DMS114 treated with DMSO at 0.1 percent for 48 hours (cell line): ENCODE results near the gene TEDC1.

Experiments
- DNase-seq: peaks from one replicate; lab custom pipeline; 2025; ENCODE audit not compliant: unreplicated experiment; lab: John Stamatoyannopoulos, UW

The TEDC1 gene

GRCh38 chr14:105490572-105491365 is at the start of gene TEDC1:
TEDC1 (plus strand) TSS chr14:105491246; CDS start chr14:105491376, 130 bp downstream.
- DNase-seq: peak; percentile 98

DNA sequence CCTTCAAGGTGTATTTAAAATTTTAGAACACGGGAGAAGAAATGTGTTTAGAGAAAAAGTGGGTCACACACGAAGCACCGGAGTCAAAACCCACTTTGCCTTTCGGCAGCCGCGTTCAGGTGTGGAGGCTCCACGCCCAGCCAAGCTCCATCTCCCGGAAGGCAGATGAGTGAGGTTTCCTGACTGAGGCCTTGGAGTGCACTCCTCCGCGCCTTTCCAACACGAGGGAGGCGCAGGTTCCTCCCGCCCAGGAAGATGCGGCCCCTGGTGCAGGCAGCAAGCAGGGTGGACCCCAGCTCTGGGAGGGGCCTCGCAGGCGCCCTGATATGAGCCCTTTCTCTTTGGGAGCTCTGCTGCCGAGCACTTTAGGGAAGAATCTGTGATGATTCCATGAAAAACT is 48.9 kb upstream of the TEDC1 start:
- DNase-seq: no peak

GRCh38 chr14:105442834-105443233 is 48.2 kb upstream of the TEDC1 start:
- no peak for DNase-seq

- DNase-seq: no peak
These were observed 46.2 kb upstream of the TEDC1 start for GRCh38 chr14:105444859-105445258.

- no peak for DNase-seq
These were observed 45.8 kb upstream of the TEDC1 start for GRCh38 chr14:105445290-105445689.

- DNase-seq: no peak
These were observed 44.9 kb upstream of the TEDC1 start for GRCh38 chr14:105445901-105446845.

- no peak for DNase-seq
These were observed 44.1 kb upstream of the TEDC1 start for GRCh38 chr14:105446971-105447370.

- DNase-seq: no peak
These were observed 43.1 kb upstream of the TEDC1 start for GRCh38 chr14:105447651-105448640.

DNA sequence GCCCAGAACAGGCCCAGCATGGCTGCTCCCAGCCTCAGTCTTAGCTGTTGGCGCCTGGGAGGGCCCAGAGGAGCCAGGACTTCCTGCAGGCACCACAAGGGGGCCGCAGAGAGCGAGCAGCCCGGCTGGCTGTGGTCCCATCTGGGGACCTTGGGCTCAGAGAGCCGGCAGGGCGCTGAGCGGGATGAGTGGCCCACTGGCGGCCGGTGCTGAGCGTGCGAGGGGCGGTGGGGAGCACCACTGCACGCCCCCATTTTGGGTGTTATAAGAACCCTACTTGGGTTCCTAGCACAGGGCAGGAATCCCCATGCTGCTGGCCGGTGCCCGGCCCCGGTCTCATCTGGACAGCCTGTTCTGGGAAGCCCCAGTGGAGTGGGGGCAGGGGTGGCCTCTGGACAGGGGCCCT is 42.3 kb upstream of the TEDC1 start:
- no peak for DNase-seq

GRCh38 chr14:105449276-105450122 is 41.5 kb upstream of the TEDC1 start:
- no peak for DNase-seq

DNA sequence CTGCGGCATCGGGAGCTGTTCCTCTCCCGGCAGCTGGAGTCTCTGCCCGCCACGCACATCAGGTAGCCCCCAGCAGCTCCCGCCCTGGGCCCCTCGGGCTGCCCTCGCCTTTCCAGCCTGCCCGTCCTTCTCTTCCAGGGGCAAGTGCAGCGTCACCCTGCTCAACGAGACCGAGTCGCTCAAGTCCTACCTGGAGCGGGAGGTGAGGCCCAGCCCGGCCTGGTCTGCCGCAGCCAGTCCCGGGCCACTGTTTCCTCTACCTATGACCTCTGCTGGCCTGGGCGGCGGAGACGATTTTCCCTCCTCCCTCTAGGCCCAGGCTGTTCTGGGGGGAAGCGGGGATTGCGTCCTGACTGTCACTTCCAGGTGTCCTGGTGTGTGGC is 40.9 kb upstream of the TEDC1 start:
- no peak for DNase-seq

- DNase-seq: no peak
These were observed 40.0 kb upstream of the TEDC1 start for GRCh38 chr14:105450864-105451720.

- DNase-seq: no peak
These were observed 38.1 kb upstream of the TEDC1 start for GRCh38 chr14:105452963-105453362.

- DNase-seq: no peak
These were observed 37.2 kb upstream of the TEDC1 start for GRCh38 chr14:105453847-105454246.

GRCh38 chr14:105455086-105455640 is 35.9 kb upstream of the TEDC1 start:
- no peak for DNase-seq

DNA sequence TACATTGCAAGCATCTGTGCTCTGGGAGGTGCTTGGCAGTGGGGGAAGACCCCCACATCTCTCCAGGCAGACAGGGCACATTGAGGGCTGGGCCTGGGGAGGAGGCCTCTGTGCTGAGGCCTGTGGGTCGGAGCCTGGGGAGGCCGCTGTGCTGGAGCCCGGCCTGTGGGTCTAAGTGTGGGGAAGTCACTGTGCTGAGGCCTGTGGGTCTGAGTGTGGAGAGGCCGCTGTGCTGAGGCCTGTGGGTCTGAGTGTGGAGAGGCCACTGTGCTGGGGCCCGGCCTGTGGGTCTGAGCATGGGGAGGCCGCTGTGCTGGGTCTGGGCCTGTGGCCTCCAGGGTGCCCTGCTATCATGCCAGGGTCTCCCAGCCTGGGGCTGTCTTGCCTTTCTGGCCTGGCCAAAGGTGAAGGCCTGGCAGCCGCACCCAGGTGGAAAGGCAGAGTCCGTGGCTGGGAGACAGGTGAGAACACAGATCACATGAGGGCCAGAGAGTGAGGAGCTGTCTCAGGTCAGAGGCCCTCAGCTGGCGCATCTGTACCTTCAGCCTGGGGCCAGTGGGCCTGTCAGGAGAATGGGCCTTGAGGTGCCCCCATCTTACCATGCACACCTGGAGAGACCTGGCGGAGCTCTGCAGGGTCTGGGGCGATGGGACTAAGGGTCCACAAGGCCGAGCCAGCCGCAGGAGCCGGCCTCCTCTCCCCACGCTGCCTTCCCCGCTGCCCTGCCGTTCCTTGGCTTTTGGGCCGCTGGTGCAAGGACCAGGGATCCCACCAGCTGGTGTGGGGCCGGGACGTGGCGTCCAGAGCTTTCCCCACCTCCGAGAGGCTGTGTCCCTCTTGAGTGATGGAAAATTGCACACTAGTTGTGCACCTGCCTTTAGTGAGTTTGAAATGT is 35.0 kb upstream of the TEDC1 start:
- DNase-seq: no peak

- DNase-seq: no peak
These were observed 34.1 kb upstream of the TEDC1 start for GRCh38 chr14:105456736-105457617.
